Measurements from ENCODE around the gene XG. TPM values are rescaled to one million over a fixed set of nuclear protein-coding genes. Genes with fewer than 3 reads are reported as not detected.

XG gene
- total RNA-seq, 1 donor from 2014 or later = not detected

- Mint-ChIP-seq H3K27me3 (peaks cover 7% of the 10 kb centered on the region), H3K9me3 (no peaks in the 10 kb centered on the region), H3K4me3 (no peak overlapping the region), H3K27ac (no peak overlapping the region), H3K4me1 (no peaks in the 10 kb centered on the region), H3K36me3 (ENCODE audit: low read depth) (no peaks in the 10 kb centered on the region)
- ChIA-PET CTCF (no interaction called here), POLR2A (no interaction called here)
- TF ChIP-seq CTCF (IDR thresholded peaks at IDR 0.05) = no peak
- intact Hi-C loops (cut with micrococcal nuclease) = no loop called here
- DNase-seq (no peak), ATAC-seq (ENCODE audit: low read depth) (no peak)
Measured at GRCh38 chrX:2782778-2783177, 30.9 kb downstream of the XG start.

- CTCF ChIA-PET = no interaction called here
- Mint-ChIP-seq H3K9me3 (no peaks in the 10 kb centered on the region), H3K36me3 (ENCODE audit: low read depth) (no peaks in the 10 kb centered on the region)
Measured at GRCh38 chrX:2784026-2784425, 32.2 kb downstream of the XG start.

GRCh38 chrX:2785538-2785937, 33.7 kb downstream of the XG start:
- CTCF ChIA-PET = no interaction called here
- intact Hi-C loops (cut with micrococcal nuclease) = no loop called here
- H3K4me1 Mint-ChIP-seq = no peaks in the 10 kb centered on the region
- no peak overlapping the region for H3K4me3 Mint-ChIP-seq
- ATAC-seq (ENCODE audit: low read depth) = no peak
- POLR2A ChIA-PET = no interaction called here
- no peaks in the 10 kb centered on the region for H3K36me3 Mint-ChIP-seq (ENCODE audit: low read depth)
- no peaks in the 10 kb centered on the region for H3K9me3 Mint-ChIP-seq
- no peak overlapping the region for H3K27ac Mint-ChIP-seq
- peaks cover 5% of the 10 kb centered on the region for H3K27me3 Mint-ChIP-seq
- no peak for TF ChIP-seq CTCF (IDR thresholded peaks at IDR 0.05)
- no peak for DNase-seq

More at GRCh38 chrX:2784026-2784425, 32.2 kb downstream of the XG start:
- ATAC-seq (ENCODE audit: low read depth) (no peak), DNase-seq (no peak)
- Mint-ChIP-seq H3K27ac (no peak overlapping the region), H3K4me3 (no peak overlapping the region), H3K27me3 (peaks cover 7% of the 10 kb centered on the region), H3K4me1 (no peaks in the 10 kb centered on the region)
- POLR2A ChIA-PET = no interaction called here
- no peak for TF ChIP-seq CTCF (IDR thresholded peaks at IDR 0.05)
- intact Hi-C loops (cut with micrococcal nuclease) = no loop called here

GRCh38 chrX:2788980-2789379, 37.1 kb downstream of the XG start:
- Mint-ChIP-seq H3K27me3 (peaks cover under 1% of the 10 kb centered on the region), H3K36me3 (ENCODE audit: low read depth) (no peaks in the 10 kb centered on the region), H3K4me3 (no peak overlapping the region), H3K4me1 (no peaks in the 10 kb centered on the region), H3K27ac (no peak overlapping the region), H3K9me3 (no peaks in the 10 kb centered on the region)
- no peak for TF ChIP-seq CTCF (IDR thresholded peaks at IDR 0.05)
- no peak for DNase-seq
- intact Hi-C loops (cut with micrococcal nuclease) = no loop called here
- POLR2A ChIA-PET = no interaction called here
- ATAC-seq (ENCODE audit: low read depth) = no peak
- CTCF ChIA-PET = no interaction called here

GRCh38 chrX:2789569-2789968, 37.7 kb downstream of the XG start:
- Mint-ChIP-seq H3K27ac (no peak overlapping the region), H3K9me3 (no peaks in the 10 kb centered on the region), H3K36me3 (ENCODE audit: low read depth) (no peaks in the 10 kb centered on the region), H3K27me3 (no peaks in the 10 kb centered on the region), H3K4me1 (no peaks in the 10 kb centered on the region), H3K4me3 (no peak overlapping the region)
- ChIA-PET POLR2A (no interaction called here), CTCF (no interaction called here)
- DNase-seq (no peak), ATAC-seq (ENCODE audit: low read depth) (no peak)
- TF ChIP-seq CTCF (IDR thresholded peaks at IDR 0.05) = no peak
- intact Hi-C loops (cut with micrococcal nuclease) = no loop called here

Measured in activated B cell treated with CpG ODN at 0.5 μM for 24 hours (primary cell).